ENCODE measurements around the gene MMP13. TPM values are rescaled to one million over a fixed set of nuclear protein-coding genes. Genes with fewer than 3 reads are reported as not detected.

Gene MMP13
- total RNA-seq, 4 donors from 2014 or later = not detected

DNA sequence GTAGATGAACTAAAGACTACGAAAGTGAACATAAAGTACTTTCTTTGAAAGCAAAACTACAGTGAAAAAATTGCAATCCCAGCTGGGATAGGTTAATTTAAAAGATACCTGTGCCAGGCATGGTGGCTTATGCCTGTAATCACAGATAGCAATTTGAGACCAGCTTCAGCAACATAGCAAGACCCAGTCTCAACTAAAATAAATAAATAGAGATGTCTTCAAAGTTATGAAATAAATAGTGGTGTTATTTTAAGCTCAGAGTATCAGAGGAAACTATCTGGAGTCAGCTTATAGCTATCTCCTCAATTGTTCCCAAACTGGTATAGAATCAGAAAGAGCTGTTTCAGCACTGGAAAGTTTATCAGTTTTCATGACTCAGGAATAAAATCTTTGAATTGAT lies 17.3 kb upstream of the MMP13 start:
- DNase-seq = no peak
- no peak overlapping the region for H3K4me3 ChIP-seq
- TF ChIP-seq, protein P1, sequence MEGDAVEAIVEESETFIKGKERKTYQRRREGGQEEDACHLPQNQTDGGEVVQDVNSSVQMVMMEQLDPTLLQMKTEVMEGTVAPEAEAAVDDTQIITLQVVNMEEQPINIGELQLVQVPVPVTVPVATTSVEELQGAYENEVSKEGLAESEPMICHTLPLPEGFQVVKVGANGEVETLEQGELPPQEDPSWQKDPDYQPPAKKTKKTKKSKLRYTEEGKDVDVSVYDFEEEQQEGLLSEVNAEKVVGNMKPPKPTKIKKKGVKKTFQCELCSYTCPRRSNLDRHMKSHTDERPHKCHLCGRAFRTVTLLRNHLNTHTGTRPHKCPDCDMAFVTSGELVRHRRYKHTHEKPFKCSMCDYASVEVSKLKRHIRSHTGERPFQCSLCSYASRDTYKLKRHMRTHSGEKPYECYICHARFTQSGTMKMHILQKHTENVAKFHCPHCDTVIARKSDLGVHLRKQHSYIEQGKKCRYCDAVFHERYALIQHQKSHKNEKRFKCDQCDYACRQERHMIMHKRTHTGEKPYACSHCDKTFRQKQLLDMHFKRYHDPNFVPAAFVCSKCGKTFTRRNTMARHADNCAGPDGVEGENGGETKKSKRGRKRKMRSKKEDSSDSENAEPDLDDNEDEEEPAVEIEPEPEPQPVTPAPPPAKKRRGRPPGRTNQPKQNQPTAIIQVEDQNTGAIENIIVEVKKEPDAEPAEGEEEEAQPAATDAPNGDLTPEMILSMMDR (IDR thresholded peaks at IDR 0.05) = no peak
- no peak for TF ChIP-seq POLR2A (IDR thresholded peaks at IDR 0.05)
- no peak overlapping the region for H3K27ac ChIP-seq
- intact Hi-C loops (cut with DNase I) = no loop called here
- WGBS, 2 donors = 59 to 71% methylated on average over 1 of the region's 1 CpG
- peaks cover 0 to 17% (median 0%) of the 10 kb centered on the region in 4 donors for H3K27me3 ChIP-seq
- H3K4me1 ChIP-seq = no peaks in the 10 kb centered on the region
- no peaks in the 10 kb centered on the region for H3K9me3 ChIP-seq
- no peaks in the 10 kb centered on the region for H3K36me3 ChIP-seq

DNA sequence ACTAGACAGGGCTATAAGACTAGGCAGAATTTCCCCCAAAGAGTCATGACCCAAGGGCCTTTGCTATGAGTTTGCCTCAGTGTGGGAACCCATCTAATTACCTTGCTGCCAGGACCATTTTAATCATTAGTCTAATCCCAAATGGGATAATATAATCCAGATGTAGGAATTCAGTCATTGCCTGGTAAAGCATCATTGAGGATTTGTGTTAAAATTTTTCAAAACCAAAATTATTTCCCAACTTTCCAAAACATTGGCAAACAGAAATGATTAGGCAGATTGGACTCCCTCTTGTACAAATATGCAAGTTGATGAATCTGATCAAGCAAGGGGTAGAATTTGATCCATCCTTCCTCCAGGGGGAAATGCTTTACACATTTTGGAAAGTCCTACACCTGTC lies 16.2 kb upstream of the MMP13 start:
- TF ChIP-seq, protein P1 (IDR thresholded peaks at IDR 0.05) = no peak
- no peak for TF ChIP-seq POLR2A (IDR thresholded peaks at IDR 0.05)
- DNase-seq = no peak
- Histone ChIP-seq H3K27me3 (peaks cover 0 to 17% (median 0%) of the 10 kb centered on the region in 4 donors), H3K4me1 (no peaks in the 10 kb centered on the region), H3K36me3 (no peaks in the 10 kb centered on the region), H3K9me3 (no peaks in the 10 kb centered on the region), H3K27ac (no peak overlapping the region), H3K4me3 (no peak overlapping the region)
- intact Hi-C loops (cut with DNase I) = no loop called here

DNA sequence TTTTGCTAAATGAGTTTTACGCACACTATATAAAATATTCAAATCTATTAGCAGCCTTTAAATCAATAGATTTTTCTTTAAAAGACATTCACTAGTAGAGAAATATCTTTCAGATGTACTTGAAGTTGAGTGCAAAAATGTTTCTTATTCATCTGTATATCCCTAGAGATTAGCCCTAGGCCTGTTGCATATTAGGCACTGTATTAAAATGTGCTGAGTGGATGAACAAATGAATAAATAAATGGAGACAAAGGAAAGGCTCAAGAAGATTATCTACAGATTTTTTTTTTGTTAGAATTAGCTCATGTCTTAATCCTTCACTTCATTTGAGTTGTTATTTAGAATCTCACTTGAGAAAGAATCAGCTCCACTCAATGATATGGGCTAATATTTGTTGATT lies 12.0 kb upstream of the MMP13 start:
- no peak for DNase-seq
- intact Hi-C loops (cut with DNase I) = no loop called here
- H3K27me3 ChIP-seq = peaks cover 0 to 17% (median 0%) of the 10 kb centered on the region in 4 donors
- 94 to 100% methylated on average over 1 of the region's 1 CpG for WGBS, 2 donors
- no peak overlapping the region for H3K4me3 ChIP-seq
- no peak overlapping the region for H3K27ac ChIP-seq
- TF ChIP-seq, protein P1 (IDR thresholded peaks at IDR 0.05) = no peak
- no peak for TF ChIP-seq POLR2A (IDR thresholded peaks at IDR 0.05)
- no peaks in the 10 kb centered on the region for H3K4me1 ChIP-seq
- no peaks in the 10 kb centered on the region for H3K9me3 ChIP-seq
- H3K36me3 ChIP-seq = no peaks in the 10 kb centered on the region

DNA sequence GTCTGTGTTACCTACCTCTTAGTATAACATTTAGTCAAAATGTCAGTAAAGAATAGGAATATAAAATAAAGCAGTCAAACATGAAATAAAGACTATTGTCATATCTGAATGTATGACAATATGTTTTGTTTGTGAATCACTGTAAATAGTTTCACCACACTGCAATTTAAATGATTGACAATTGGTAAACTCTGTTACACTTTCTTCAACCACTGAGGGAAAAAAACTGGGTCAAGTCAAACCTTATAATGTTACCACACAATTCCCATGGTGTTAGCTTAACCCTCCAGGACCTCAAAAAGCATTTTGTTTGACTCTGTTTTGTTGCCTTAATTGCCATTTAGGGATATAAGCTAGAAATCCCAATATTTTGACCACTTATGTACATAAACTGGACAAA lies 10.5 kb upstream of the MMP13 start:
- no peak for TF ChIP-seq POLR2A (IDR thresholded peaks at IDR 0.05)
- TF ChIP-seq, protein P1 (IDR thresholded peaks at IDR 0.05) = no peak
- peaks cover 0 to 8% (median 0%) of the 10 kb centered on the region in 4 donors for H3K27me3 ChIP-seq
- no peak overlapping the region for H3K27ac ChIP-seq
- no peaks in the 10 kb centered on the region for H3K36me3 ChIP-seq
- DNase-seq = no peak
- no peaks in the 10 kb centered on the region for H3K4me1 ChIP-seq
- no peak overlapping the region for H3K4me3 ChIP-seq
- intact Hi-C loops (cut with DNase I) = no loop called here
- no peaks in the 10 kb centered on the region for H3K9me3 ChIP-seq

DNA sequence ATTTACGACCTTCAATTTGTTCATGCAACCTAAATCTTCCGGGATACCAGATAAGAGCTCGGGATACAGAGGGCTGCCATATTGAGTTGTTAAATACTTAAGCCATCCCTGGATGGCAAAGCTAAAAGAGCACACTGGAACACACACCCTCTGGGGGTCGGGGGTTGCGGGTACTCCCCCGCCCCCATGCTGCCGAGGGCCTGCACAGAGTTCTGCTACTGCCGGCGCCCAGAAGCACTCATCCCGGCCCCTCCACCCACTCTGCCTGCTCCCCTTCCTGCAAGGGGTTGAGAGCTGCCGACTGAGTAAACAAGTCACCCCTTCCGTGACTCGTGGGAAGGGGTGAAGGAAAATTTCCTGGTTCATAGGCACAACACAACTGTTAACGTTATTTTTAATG lies 9.3 kb upstream of the MMP13 start:
- H3K27ac ChIP-seq = no peak overlapping the region
- H3K27me3 ChIP-seq = no peaks in the 10 kb centered on the region
- intact Hi-C loops (cut with DNase I) = no loop called here
- H3K9me3 ChIP-seq = no peaks in the 10 kb centered on the region
- TF ChIP-seq, protein P1 (IDR thresholded peaks at IDR 0.05) = no peak
- no peak for TF ChIP-seq POLR2A (IDR thresholded peaks at IDR 0.05)
- H3K4me3 ChIP-seq = no peak overlapping the region
- H3K36me3 ChIP-seq = no peaks in the 10 kb centered on the region
- no peak for DNase-seq
- no peaks in the 10 kb centered on the region for H3K4me1 ChIP-seq
- 84% methylated on average over 8 to 12 of the region's 14 CpGs for WGBS, 2 donors

Data from esophagus squamous epithelium (tissue), 5 donors.